Measurements from ENCODE around the gene FFAR3. TPM values are rescaled to one million over a fixed set of nuclear protein-coding genes. Genes with fewer than 3 reads are reported as not detected.
A peak's percentile ranks its signal among the peaks of the same experiment; 100 is the strongest.

The FFAR3 gene
- total and polyA plus RNA-seq, 9 of the 15 experiments (the other 6 are each of a cell fraction or from before 2014, with no cell fraction given), result not detected

DNA sequence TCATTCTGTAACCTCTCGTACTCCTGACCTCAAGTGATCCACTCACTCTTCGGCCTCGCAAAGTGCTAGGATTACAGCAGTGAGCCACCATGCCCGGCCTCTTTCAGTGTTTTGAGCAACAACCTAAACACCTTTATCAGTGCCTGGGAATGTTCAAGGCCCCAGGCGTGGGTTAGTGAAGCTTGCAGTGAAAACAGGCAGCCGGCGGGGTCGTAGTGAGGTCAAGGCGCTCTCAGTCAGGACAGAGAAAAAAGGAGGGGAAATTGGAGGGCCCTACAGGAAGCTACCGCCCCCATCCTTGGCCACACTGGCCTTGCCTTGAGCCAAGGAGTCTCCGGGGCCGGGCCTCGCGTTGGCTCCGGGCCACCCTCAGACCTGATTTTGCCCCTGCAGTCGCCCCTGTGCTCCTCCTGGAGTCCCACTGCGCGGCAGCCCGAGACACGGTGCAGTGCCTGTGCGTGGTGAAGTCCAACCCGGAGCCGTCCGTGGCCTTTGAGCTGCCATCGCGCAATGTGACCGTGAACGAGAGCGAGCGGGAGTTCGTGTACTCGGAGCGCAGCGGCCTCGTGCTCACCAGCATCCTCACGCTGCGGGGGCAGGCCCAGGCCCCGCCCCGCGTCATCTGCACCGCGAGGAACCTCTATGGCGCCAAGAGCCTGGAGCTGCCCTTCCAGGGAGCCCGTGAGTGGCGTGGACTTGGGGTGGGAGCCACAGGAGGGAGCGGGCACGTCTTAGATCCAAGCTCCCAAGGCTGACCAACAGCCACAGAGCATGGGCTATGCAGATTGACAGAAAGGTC is 48.6 kb upstream of the FFAR3 start (continued):
- TF ChIP-seq HDAC8 (tag; IDR thresholded peaks at IDR 0.05) (peak; percentile 88), ZEB2 (IDR thresholded peaks at IDR 0.05) (no peak), TRIM24 (IDR thresholded peaks at IDR 0.05) (no peak; a peak in 1 of 4 replicates), TCF7L2 (IDR thresholded peaks at IDR 0.05; ENCODE audit: low read depth, low read length) (no peak), NFIX (CRISPR knock-in tag; IDR thresholded peaks at IDR 0.05; ENCODE audit: low read depth) (no peak), TAL1 (IDR thresholded peaks at IDR 0.05) (no peak), CTBP1 (IDR thresholded peaks at IDR 0.05; ENCODE audit: borderline replicate concordance) (peak; percentile 67; the same call in 1 of the 2 replicates), XRCC4 (IDR thresholded peaks at IDR 0.05; ENCODE audit: extremely low read depth, insufficient read depth, insufficient read length) (no peak), HNRNPL (IDR thresholded peaks at IDR 0.05; ENCODE audit: low read depth, low read length) (no peak), ZNF124 (CRISPR knock-in tag; IDR thresholded peaks at IDR 0.05) (no peak), YY1 (IDR thresholded peaks at IDR 0.05; ENCODE audit: borderline replicate concordance in 1 of 3, control insufficient read depth in 1 of 3, extremely low read depth in 1 of 3, insufficient read depth in 3 of 3, insufficient read length in 1 of 3, insufficient replicate concordance in 2 of 3, low read depth in 1 of 3, low read length in 2 of 3) (peak in 2 of 3 experiments; percentile 17 to 72), POLR2G (IDR thresholded peaks at IDR 0.05; ENCODE audit: low read depth, low read length) (peak; percentile 87), ZNF316 (IDR thresholded peaks at IDR 0.05) (no peak), SREBF2 (CRISPR knock-in tag; IDR thresholded peaks at IDR 0.05) (no peak), MTA1 (IDR thresholded peaks at IDR 0.05; ENCODE audit: borderline replicate concordance) (no peak), FOXK1 (CRISPR knock-in tag; IDR thresholded peaks at IDR 0.05; ENCODE audit: borderline replicate concordance) (no peak), CHCHD3 (CRISPR knock-in tag; IDR thresholded peaks at IDR 0.05) (no peak), PHF8 (IDR thresholded peaks at IDR 0.05; ENCODE audit: borderline replicate concordance, low read length) (peak; percentile 27; the same call in 1 of the 2 replicates)
- TF ChIP-seq, protein P1, sequence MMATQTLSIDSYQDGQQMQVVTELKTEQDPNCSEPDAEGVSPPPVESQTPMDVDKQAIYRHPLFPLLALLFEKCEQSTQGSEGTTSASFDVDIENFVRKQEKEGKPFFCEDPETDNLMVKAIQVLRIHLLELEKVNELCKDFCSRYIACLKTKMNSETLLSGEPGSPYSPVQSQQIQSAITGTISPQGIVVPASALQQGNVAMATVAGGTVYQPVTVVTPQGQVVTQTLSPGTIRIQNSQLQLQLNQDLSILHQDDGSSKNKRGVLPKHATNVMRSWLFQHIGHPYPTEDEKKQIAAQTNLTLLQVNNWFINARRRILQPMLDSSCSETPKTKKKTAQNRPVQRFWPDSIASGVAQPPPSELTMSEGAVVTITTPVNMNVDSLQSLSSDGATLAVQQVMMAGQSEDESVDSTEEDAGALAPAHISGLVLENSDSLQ (IDR thresholded peaks at IDR 0.05), result peak; percentile 5; the same call in 1 of the 2 replicates
- TF ChIP-seq, protein P2, sequence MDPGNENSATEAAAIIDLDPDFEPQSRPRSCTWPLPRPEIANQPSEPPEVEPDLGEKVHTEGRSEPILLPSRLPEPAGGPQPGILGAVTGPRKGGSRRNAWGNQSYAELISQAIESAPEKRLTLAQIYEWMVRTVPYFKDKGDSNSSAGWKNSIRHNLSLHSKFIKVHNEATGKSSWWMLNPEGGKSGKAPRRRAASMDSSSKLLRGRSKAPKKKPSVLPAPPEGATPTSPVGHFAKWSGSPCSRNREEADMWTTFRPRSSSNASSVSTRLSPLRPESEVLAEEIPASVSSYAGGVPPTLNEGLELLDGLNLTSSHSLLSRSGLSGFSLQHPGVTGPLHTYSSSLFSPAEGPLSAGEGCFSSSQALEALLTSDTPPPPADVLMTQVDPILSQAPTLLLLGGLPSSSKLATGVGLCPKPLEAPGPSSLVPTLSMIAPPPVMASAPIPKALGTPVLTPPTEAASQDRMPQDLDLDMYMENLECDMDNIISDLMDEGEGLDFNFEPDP (CRISPR knock-in tag; IDR thresholded peaks at IDR 0.05), result no peak
- TF ChIP-seq, protein P3, sequence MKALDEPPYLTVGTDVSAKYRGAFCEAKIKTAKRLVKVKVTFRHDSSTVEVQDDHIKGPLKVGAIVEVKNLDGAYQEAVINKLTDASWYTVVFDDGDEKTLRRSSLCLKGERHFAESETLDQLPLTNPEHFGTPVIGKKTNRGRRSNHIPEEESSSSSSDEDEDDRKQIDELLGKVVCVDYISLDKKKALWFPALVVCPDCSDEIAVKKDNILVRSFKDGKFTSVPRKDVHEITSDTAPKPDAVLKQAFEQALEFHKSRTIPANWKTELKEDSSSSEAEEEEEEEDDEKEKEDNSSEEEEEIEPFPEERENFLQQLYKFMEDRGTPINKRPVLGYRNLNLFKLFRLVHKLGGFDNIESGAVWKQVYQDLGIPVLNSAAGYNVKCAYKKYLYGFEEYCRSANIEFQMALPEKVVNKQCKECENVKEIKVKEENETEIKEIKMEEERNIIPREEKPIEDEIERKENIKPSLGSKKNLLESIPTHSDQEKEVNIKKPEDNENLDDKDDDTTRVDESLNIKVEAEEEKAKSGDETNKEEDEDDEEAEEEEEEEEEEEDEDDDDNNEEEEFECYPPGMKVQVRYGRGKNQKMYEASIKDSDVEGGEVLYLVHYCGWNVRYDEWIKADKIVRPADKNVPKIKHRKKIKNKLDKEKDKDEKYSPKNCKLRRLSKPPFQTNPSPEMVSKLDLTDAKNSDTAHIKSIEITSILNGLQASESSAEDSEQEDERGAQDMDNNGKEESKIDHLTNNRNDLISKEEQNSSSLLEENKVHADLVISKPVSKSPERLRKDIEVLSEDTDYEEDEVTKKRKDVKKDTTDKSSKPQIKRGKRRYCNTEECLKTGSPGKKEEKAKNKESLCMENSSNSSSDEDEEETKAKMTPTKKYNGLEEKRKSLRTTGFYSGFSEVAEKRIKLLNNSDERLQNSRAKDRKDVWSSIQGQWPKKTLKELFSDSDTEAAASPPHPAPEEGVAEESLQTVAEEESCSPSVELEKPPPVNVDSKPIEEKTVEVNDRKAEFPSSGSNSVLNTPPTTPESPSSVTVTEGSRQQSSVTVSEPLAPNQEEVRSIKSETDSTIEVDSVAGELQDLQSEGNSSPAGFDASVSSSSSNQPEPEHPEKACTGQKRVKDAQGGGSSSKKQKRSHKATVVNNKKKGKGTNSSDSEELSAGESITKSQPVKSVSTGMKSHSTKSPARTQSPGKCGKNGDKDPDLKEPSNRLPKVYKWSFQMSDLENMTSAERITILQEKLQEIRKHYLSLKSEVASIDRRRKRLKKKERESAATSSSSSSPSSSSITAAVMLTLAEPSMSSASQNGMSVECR (CRISPR knock-in tag; IDR thresholded peaks at IDR 0.05), result no peak
- TF ChIP-seq, protein P4, sequence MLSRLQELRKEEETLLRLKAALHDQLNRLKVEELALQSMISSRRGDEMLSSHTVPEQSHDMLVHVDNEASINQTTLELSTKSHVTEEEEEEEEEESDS (CRISPR knock-in tag; IDR thresholded peaks at IDR 0.05), result no peak
